ENCODE measurements around the gene FPR3.

DNA sequence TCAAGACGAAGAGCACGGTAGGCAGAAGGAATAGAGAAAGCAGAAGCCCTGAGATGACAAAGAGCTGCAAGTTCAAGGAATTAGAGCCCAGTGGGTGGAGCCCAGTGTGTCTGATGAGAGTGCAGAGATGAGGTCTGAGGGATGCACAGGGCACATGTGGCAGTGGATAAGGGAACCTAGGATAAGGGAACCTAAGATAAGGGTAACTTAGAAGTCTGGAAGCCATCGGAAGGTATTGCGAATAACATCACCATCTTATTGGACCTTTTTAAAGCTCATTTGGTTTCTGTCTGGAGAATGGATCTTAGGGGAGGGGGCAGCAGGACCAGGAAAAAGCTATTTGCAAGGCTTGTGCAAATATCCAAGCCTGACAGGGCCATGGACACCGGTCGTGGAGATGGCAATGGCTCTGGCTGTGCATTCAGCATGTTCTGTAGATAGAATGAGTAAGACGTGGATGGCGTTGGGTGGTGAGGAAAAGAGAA is 1.3 kb downstream of the FPR3 start:
- TF ChIP-seq, protein P1, sequence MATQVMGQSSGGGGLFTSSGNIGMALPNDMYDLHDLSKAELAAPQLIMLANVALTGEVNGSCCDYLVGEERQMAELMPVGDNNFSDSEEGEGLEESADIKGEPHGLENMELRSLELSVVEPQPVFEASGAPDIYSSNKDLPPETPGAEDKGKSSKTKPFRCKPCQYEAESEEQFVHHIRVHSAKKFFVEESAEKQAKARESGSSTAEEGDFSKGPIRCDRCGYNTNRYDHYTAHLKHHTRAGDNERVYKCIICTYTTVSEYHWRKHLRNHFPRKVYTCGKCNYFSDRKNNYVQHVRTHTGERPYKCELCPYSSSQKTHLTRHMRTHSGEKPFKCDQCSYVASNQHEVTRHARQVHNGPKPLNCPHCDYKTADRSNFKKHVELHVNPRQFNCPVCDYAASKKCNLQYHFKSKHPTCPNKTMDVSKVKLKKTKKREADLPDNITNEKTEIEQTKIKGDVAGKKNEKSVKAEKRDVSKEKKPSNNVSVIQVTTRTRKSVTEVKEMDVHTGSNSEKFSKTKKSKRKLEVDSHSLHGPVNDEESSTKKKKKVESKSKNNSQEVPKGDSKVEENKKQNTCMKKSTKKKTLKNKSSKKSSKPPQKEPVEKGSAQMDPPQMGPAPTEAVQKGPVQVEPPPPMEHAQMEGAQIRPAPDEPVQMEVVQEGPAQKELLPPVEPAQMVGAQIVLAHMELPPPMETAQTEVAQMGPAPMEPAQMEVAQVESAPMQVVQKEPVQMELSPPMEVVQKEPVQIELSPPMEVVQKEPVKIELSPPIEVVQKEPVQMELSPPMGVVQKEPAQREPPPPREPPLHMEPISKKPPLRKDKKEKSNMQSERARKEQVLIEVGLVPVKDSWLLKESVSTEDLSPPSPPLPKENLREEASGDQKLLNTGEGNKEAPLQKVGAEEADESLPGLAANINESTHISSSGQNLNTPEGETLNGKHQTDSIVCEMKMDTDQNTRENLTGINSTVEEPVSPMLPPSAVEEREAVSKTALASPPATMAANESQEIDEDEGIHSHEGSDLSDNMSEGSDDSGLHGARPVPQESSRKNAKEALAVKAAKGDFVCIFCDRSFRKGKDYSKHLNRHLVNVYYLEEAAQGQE (IDR thresholded peaks at IDR 0.05; ENCODE audit: insufficient replicate concordance, low read depth): no peak
- TF ChIP-seq POLR2AphosphoS5 (IDR thresholded peaks at IDR 0.05; ENCODE audit: low read depth) (no peak), SPI1 (IDR thresholded peaks at IDR 0.05; ENCODE audit: borderline replicate concordance, low read depth) (no peak), GABPA (IDR thresholded peaks at IDR 0.05; ENCODE audit: low read depth) (no peak)
- TF ChIP-seq, protein P2, sequence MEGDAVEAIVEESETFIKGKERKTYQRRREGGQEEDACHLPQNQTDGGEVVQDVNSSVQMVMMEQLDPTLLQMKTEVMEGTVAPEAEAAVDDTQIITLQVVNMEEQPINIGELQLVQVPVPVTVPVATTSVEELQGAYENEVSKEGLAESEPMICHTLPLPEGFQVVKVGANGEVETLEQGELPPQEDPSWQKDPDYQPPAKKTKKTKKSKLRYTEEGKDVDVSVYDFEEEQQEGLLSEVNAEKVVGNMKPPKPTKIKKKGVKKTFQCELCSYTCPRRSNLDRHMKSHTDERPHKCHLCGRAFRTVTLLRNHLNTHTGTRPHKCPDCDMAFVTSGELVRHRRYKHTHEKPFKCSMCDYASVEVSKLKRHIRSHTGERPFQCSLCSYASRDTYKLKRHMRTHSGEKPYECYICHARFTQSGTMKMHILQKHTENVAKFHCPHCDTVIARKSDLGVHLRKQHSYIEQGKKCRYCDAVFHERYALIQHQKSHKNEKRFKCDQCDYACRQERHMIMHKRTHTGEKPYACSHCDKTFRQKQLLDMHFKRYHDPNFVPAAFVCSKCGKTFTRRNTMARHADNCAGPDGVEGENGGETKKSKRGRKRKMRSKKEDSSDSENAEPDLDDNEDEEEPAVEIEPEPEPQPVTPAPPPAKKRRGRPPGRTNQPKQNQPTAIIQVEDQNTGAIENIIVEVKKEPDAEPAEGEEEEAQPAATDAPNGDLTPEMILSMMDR (IDR thresholded peaks at IDR 0.05; ENCODE audit: insufficient read depth, low read length): no peak
